Lower lobe of right lung (tissue), 2 donors: ENCODE results near the gene ZSCAN22. TPM values are rescaled to one million over a fixed set of nuclear protein-coding genes. Genes with fewer than 3 reads are reported as not detected.

Source experiments
- ATAC-seq, 2 donors: fragments of 200-7000 bp; cut with Tn5 transposase; one replicate each; pipeline ENCODE4 v1.9.1; 2020 to 2022; ENCODE audit warnings: mild to moderate bottlenecking in 2 of 2, moderate library complexity in 2 of 2
- DNase-seq: peaks from one replicate; pipeline ENCODE4 v3.0.0-alpha.2; 2020
- H3K27ac ChIP-seq: fragments of 200-600 bp; one replicate; pipeline ENCODE4 v1.8.0; 2022
- H3K27me3 ChIP-seq: fragments of 200-600 bp; one replicate; pipeline ENCODE4 v1.8.0; 2022; ENCODE audit warnings: low read depth
- H3K36me3 ChIP-seq: fragments of 200-600 bp; one replicate; pipeline ENCODE4 v1.8.0; 2022; ENCODE audit warnings: mild to moderate bottlenecking
- H3K4me1 ChIP-seq: fragments of 200-600 bp; one replicate; pipeline ENCODE4 v1.8.0; 2022
- H3K4me3 ChIP-seq: fragments of 200-600 bp; one replicate; pipeline ENCODE4 v1.8.0; 2022; ENCODE audit warnings: mild to moderate bottlenecking
- H3K9me3 ChIP-seq: fragments of 200-600 bp; one replicate; pipeline ENCODE4 v1.8.0; 2022
- CTCF ChIP-seq: fragments of 200-600 bp; IDR thresholded peaks from one replicate; pipeline ENCODE4 v1.8.0; 2022; ENCODE audit warnings: antibody characterized with exemption, mild to moderate bottlenecking
- intact Hi-C: fragments of 100-400 bp; cut with DNase I; formaldehyde crosslinking; loops from one replicate; pipeline ENCODE4 v1.11.0; 2022
- total RNA-seq: library from RNA; stranded (reverse); fragmentation: NEBNext Ultra II Directional; extraction: Animal tissue kit (Norgen Biotek cat#: 25700); gene quantifications from one replicate; pipeline ENCODE4 v1.2.1, GENCODE V29; 2021
- donor health status: DM: no; HTN: yes; CAD: no; lungs with severe emphysema.

ZSCAN22 gene
- total RNA-seq, 1 donor from 2014 or later: 3.6 TPM

GRCh38 chr19:58349590-58349989 lies 22.8 kb downstream of the ZSCAN22 start:
- H3K27me3 ChIP-seq: peaks cover 34% of the 10 kb centered on the region

GRCh38 chr19:58350001-58350861 lies 23.4 kb downstream of the ZSCAN22 start:
- ATAC-seq (no peak), DNase-seq (peak; percentile 42)
- no peak for TF ChIP-seq CTCF
- Histone ChIP-seq H3K9me3 (no peaks in the 10 kb centered on the region), H3K27me3 (peaks cover 36% of the 10 kb centered on the region), H3K4me1 (peaks cover 13% of the 10 kb centered on the region), H3K36me3 (peaks cover 5% of the 10 kb centered on the region), H3K4me3 (peak overlapping the region; percentile 23), H3K27ac (no peak overlapping the region)
- intact Hi-C loops: no loop called here

More at GRCh38 chr19:58349590-58349989, 22.8 kb downstream of the ZSCAN22 start:
- DNase-seq (no peak), ATAC-seq (no peak)
- no peak overlapping the region for H3K27ac ChIP-seq
- no peak for TF ChIP-seq CTCF
- no peaks in the 10 kb centered on the region for H3K9me3 ChIP-seq
- no peak overlapping the region for H3K4me3 ChIP-seq
- peaks cover 13% of the 10 kb centered on the region for H3K4me1 ChIP-seq
- H3K36me3 ChIP-seq: peaks cover 5% of the 10 kb centered on the region
- intact Hi-C loops: no loop called here

- H3K9me3 ChIP-seq: no peaks in the 10 kb centered on the region
- DNase-seq (peak; percentile 44), ATAC-seq (no peak)
- H3K4me1 ChIP-seq: peaks cover 17% of the 10 kb centered on the region
- no peak overlapping the region for H3K27ac ChIP-seq
- TF ChIP-seq CTCF: no peak
- H3K27me3 ChIP-seq: peaks cover 42% of the 10 kb centered on the region
- peaks cover 5% of the 10 kb centered on the region for H3K36me3 ChIP-seq
- H3K4me3 ChIP-seq: no peak overlapping the region
- intact Hi-C loops: no loop called here
These were observed 24.2 kb downstream of the ZSCAN22 start for GRCh38 chr19:58350871-58351557.

- Histone ChIP-seq H3K9me3 (no peaks in the 10 kb centered on the region), H3K4me1 (peaks cover 22% of the 10 kb centered on the region), H3K27ac (no peak overlapping the region), H3K36me3 (peaks cover 5% of the 10 kb centered on the region), H3K4me3 (no peak overlapping the region), H3K27me3 (peaks cover 42% of the 10 kb centered on the region)
- intact Hi-C loops: no loop called here
- no peak for TF ChIP-seq CTCF
- no peak for DNase-seq
- ATAC-seq: no peak
These were observed 24.7 kb downstream of the ZSCAN22 start for GRCh38 chr19:58351558-58351878.

- Histone ChIP-seq H3K4me3 (no peak overlapping the region), H3K27me3 (peaks cover 47% of the 10 kb centered on the region), H3K36me3 (peaks cover 5% of the 10 kb centered on the region), H3K9me3 (no peaks in the 10 kb centered on the region), H3K4me1 (peaks cover 29% of the 10 kb centered on the region), H3K27ac (no peak overlapping the region)
- no peak for ATAC-seq
- DNase-seq: peak; percentile 32
- intact Hi-C loops: no loop called here
- TF ChIP-seq CTCF: no peak
These were observed 25.4 kb downstream of the ZSCAN22 start for GRCh38 chr19:58351990-58352755.
